CD4-positive, alpha-beta T cell treated with Interleukin-12 subunit alpha and Interleukin-12 subunit beta, for 1 hour (primary cell): Measurements from ENCODE around the gene STK10.

Experiments
- DNase-seq: peaks from one replicate; pipeline ENCODE4 v3.0.0-alpha.2; 2020

Gene STK10

DNA sequence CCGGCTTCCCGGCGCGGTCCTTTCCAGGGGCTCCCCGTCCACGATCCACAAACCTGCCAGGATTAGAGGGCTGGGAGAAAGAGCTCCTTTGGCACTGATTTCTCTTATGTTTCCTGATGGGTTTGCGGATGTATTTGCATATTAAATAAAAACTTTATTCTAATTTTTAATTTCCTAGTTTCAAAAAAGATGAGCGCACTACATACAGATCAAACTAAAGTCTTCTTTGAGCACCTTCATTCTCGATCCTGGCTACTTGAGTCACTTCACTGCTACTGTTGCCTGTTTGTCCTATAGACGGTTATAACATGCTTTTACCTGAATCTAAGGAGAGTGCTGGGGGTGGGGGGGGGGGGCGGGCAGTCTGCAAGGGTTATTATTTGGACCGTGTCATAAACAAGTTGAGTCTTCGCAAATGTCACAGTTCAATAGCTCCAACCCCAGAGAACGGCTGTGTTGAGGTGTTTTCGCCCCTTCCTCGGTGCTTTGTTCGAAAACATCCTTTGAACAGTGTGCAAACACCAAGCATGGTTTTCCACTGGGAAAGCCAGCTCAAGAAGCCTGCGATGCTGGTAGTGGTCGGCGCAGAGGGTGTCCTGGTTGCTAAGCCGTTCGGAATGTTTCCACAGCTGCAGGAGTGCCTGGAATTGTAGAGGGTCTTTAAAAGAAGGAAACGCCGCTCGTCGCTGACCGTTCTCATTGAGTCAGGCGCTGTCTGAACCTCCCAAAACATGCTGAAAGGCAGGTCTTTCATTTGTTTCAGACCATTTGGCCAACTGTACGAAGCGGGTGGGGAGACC lies 1.1 kb upstream of the STK10 start:
- DNase-seq: no peak

DNA sequence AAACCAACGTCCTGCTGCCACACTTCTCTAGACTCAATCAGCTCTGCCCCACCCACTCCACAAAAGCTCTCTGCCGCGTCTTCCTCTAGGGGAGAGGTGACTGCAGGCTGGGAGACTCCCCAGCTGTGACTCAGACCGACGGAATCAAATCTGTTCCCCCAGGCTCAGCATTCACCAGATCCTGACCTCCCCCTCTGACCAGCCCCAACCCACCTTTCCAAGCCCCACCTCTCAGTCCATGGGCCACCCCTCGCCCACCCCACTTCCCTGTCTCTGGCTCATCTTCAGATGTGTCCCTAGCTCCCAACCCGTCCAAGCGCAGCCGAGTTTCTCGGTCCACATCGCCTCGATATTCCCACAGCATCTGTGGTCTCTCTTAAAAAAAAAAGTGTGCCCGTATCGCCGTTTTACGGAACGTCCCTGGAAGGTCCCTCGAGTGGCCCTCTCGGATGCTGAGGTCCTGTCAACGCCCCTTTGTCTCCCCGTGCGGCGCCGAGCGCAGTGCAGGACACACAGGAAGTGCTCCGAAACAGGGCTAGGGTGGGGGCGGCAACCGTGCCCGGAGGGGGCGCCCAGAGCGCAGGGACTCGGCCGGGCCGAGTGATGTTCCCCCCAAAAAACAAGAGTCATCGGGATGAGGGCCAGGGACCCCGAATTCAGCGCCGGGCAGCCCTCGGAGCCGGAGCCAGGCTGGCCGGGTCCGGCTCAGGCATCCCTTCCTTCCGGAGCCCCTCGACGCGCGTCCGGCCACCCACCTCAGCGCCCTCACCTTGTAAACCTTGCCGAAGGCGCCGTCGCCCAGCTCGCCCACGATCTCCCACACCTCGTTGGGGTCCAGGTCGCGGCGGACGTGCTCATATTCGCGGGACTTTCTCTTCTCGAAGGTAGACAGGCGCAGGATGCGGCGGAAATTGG lies 649 bp downstream of the STK10 start:
- peak; percentile 72 for DNase-seq

DNA sequence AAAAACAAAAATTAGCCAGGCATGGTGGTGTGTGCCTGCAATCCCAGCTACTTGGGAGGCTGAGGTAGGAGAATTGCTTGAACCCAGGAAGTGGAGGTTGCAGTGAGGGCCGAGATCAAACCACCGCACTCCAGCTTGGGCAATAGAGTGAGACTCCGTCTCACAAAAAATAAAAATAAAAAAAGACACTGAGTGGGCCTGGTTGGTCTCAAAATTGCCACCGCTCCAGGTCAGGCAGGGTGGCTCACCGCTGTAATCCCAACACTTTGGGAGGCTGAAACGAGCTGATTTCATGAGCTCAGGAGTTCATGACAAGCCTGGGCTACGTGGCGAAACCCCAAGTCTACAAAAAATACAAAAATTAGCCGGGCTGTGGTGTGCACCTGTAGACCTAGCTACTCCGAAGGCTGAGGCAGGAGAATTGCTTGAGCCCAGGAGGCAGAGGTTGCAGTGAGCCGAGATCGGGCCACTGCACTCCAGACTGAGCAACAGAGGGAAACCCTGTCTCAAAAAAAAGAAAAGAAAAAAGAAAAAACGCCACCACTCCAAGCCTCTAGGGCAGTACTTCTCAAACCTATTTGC lies 1.8 kb downstream of the STK10 start:
- no peak for DNase-seq

DNA sequence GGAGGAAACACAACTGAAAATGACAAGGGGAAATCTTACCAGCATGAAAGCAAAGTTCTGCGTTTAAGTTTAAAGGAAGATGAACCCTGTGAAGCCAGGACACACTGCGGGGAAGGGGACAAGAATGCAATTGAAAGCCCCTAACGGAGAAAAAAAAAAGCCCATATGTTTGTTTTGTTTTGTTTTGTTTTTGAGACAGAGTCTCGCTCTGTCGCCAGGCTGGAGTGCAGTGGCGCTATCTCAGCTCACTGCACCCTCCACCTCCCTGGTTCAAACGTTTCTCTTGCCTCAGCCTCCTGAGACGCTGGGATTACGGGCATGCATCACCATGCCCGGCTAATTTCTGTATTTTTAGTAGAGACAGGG lies 2.9 kb downstream of the STK10 start:
- peak; percentile 54 for DNase-seq

DNA sequence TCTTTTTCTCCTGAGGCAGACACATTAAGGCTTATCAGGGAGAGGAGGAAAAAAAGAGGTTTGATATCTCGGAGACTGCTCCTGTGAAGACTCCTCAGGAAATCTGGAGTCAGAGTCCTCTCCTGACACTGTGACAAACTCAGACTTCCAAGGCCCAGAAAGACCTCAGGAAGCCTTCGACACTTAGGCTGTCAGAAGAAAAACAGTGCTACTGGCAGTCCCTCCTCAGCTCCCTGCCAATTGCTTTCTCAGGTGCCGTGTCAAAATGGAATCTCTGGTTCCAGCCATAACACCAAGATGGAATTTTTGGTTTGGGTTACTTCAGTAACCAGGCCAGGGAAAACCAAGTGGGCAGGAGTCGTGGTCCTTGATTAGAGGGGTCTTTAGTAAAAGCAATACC lies 4.1 kb downstream of the STK10 start:
- no peak for DNase-seq

DNA sequence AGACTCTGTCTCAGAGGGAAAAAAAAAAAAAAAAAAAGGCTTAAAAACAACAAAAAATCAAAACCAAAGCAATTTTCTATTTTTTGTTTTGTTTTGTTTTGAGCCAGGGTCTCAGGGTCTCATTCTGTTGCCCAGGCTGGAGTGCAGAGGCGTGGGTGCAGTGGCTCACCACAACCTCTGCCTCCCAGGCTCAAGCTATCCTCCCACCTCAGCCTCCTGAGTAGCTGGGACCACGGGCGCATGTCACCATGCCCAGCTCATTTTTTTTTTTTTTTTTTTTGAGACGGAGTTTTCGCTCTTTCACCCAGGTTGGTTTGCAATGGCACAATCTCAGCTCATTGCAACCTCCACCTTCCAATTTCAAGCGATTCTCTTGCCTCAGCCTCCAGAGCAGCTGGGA lies 5.7 kb downstream of the STK10 start:
- no peak for DNase-seq

DNA sequence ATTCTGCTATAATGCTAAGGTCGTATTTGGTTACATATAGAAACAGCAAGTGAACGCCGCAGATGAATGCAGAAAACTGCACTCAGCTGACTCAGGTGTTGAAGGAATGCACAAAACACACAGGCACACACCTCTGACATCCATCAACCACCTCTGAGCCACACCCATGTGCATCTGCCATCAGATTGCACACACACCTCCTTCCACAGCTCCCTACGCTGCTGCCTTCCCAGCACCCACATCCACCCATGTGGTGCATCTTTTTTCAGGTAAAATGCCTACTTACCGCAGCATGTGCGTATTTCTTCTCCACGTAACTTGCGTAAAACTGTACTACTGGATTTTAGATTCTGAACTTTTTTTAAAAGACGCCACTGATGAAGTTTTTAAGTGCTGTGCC lies 7.1 kb downstream of the STK10 start:
- peak; percentile 52 for DNase-seq

DNA sequence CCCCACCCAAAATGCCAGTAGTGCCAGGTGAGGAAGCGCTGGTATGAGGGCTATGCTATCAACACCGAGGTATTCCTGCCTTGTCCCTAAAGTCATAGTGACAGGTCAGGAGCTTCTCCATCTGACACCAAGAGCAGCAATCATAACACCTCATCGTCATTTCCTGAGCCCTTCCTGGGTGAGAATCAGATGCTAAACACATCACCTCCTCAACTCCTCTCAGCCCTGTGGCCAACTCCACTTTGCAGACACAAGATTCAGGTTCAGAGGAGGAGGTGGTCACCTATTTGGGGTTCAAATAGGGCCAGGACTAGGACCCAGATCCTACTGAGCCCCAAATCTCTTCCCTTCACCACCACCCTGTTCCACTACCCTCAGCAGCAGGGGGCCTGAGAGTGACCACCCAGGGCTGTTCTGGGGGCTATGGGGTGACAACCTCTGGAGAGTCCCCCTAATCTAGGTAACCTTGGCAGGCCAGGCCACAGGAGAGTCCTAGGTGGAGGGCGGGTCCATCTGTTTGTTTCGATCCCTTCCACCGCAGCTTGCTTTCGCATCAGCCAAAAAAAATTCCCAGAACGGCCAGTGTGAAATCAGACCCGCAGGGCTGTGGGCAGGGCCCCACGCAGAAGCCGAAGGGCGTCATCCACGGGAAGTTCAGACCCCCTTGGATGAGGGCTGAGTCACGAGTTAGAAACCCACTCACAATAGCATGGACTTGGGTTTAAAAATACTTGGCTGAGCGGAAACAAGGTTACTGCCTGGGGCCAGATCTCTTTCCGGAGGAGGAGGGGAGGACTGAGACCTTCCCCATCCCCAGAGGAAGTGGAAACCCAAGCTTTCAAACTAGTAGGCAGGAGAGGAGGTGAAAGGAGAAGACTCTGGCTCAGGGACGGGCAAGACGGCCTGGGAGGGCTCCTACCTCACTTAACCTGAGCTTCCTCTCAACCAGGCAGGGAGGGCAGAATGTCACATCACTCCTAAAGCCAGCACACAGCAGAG lies 8.7 kb downstream of the STK10 start:
- peak; percentile 77 for DNase-seq

DNA sequence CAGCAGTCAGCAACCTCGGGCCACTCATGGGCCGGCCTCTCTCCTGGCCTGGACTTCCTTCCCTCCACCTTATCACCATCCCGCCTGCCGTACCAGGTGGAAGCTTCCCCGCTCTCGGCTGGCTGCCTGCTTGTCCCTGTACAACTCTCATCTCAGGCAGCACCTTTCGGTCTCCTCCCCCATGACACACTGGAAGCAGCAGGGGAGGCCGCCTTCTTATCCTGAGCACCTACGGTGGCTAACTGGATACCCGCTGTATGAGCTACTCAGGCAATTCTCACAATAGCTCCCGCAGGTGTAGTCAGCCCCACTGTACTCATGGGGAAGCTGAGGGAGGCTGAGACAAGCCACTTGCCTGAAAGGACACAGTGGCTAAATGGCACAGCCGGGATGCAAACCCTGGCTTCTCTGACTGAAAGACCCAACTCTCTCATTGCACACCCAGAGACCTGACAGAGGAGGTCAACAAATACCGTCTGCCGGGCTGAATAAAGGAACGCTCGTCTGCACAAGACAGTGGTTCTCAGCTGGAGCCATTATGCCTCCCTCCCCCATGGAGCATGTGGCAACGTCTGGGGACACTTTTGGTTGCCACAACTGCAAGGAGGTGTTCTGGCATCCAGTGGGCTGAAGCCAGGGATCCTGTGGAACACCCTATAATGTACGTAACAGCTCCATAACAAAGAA lies 9.6 kb downstream of the STK10 start:
- peak; percentile 45 for DNase-seq

DNA sequence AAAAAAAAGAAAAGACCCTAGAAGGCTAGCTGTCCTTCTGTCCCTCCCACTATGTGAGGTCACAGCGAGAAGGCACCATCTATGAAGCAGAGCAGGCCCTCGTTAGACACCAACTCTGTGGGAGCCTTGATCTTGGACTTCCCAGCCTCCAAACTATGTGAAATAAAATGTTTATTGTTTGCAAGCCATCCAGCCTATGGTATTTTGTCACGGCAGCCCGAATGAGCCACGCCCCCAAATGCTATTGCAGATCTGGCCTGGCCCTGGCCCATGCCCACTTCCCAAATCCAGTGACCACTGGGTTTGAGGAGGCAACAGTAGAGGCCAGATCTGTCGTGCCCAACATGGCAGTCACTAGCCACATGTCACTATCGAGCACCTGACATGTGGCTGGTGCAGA lies 10.8 kb downstream of the STK10 start:
- no peak for DNase-seq

DNA sequence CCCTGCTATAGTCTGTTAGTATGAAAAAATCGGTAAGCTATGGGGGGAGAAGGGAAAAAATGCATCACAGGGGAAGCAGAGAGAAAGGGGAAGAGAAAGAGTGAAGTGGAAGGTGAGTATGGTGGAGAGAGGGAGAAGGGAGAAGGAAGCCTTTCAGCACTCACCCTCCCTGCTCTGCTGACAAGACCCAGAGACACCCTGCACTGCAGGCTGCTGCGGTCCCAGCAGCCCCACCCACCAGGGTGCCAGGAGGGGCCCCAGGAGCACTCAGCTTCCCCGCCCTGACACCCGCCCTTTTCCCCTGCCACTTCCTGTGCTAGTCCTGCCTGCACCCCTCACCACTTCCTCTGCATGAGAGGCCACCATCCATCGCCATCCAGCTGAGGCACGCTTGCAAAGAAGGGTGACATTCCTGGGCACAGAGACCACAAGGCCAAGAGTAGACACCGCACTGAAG lies 12.7 kb downstream of the STK10 start:
- DNase-seq: peak; percentile 91

DNA sequence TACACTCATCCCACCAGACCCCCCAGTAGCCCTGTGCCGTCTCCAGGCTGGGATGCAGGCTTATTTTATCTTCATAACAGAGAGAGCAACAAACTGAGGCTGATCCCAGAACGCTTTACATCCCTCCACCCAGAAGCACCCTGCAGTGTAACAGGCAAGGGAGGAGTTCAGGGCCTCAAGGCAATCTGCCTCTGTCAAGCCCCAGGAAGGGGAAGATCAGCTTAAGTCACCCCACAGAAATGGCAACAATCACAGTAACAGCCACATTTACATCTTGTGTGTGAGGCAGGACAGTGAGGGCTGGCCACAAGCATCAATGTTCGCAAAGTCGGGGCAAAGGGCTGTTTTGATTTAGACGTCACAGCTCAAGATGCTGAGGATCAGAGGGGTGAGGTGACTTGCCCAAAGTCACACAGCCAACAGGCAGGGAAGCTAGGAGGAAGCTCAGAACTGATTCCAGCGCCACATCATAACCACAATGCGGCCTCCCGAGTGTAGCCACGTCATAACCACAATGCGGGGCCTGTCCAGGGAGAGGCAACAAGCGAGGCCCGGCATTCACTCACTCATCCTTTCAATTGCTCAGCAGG lies 14.4 kb downstream of the STK10 start:
- DNase-seq: peak; percentile 70

DNA sequence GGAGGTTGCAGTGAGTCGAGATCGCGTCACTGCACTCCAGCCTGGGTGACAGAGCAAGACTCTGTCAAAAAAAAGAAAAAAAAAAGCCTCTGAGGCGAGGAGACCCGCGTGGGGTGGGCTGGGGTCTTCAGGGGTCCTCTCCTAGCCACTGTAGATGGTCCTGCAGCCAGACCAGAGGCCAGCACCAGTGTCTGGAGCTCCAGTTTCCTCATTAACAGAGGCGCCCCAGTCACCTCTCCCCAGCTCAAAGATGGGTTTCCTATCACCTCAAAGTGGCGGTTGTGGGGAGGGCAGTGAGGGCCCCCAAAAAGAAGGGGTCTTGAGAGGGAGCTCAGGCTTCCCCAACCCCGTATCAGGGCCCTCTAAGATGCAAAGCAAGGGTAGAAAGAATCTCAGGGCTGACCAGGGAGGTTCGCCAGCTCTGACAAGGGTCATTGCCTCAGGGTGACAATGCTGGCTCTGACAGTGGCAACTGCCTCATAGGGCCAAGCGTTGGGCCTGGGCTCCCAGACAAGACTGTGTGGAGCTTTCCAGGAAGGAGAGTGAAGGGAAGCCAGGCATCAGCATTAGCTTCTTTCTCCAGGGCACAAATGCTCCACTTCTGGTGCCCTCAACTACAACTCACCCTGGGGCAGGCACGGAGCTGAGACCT lies 15.0 kb downstream of the STK10 start:
- no peak for DNase-seq

DNA sequence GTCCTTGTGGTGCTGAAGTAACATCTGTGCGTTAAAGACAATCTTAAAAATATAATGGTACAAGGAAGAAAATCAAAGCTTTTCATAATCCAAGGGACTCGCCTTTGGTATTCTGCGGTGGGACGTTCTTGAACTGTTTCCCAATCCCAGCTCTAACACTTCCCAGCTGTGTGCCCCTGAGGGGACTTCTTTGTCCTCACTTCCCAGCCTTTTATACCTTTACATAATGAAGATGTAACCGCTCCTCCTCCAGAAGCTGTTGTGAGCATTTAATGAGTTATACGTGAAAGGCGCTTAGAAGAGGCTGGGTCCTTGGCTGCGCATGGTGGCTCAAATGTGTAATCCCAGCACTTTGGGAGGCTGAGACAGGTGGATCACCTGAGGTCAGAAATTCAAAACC lies 16.9 kb downstream of the STK10 start:
- no peak for DNase-seq

DNA sequence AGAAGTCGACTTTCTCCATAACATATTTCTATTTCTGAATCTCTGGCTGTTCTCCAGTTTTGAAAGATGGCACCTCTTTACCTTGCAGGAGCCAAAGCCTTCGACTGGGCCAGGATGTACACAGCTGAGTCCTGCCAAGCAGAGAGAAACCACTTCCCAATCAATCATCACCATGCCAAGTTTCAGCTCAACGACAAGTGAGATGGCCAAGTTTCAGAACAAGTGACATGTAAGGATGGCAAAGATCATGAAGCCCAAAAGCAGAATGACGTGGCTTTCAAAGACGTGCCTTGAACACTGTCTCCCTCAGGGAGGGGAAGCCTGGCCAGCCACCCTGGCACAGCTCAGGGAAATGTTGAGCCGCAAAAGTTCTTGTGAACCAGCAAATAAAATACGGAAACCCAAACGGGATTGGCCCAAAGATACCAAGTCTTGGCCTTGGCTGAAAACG lies 17.7 kb downstream of the STK10 start:
- no peak for DNase-seq

DNA sequence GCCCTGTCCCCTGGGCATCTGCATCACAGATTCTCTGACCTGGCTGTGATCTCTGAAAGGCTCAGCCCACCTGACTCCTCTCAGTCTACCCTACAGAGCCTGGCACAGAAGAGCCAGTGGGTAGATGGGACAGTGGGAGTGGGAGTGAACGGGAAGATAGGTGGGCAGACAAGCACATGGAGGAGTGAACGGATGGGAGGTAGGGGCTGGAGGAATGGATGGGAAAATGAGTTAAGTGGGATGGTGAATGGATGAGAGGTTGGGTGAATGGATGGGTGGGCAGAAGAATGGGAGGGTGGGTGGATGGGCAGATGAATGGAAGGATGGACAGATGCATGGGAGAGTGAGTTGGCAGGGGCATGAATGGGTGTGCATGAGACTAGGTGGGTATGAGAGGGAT lies 18.8 kb downstream of the STK10 start:
- DNase-seq: no peak

DNA sequence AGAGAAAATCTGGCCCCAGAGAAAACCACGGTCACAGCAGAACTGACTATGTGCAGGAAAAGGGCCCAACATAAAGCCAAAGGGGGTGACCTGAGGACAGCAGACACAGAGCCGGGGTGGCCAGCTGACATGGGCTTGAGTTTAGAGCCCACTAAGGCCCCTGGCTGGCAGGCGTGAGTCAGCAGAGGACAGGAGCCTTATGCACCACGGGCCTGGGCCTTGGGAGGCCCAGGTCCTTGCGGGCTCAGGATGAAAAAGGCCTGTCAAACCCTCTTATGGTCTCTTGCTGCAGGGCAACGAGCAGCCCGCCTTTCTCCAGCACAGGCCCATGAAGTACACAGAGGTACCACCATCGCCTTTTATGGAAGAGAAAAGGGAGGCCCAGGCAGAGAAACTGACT lies 19.7 kb downstream of the STK10 start:
- no peak for DNase-seq

DNA sequence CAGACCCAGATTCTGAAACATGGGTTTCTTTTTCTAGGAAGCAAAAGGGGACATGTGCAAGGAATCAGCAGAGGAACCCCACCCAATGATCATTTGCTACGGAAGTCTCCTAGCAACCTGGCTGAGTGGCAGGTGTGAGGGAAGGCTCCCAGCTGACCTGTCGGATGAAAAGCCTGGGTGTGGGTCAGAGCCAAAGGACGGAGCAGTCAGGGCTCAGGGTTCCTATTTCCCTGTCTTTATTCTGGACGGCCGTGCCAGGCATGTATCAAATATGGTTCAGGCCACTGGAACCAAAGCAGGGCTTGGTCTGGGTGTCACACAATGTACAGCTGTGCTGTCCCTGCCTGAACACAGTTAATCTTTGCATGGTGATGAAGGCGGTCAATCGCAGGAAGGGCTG lies 20.1 kb downstream of the STK10 start:
- no peak for DNase-seq

DNA sequence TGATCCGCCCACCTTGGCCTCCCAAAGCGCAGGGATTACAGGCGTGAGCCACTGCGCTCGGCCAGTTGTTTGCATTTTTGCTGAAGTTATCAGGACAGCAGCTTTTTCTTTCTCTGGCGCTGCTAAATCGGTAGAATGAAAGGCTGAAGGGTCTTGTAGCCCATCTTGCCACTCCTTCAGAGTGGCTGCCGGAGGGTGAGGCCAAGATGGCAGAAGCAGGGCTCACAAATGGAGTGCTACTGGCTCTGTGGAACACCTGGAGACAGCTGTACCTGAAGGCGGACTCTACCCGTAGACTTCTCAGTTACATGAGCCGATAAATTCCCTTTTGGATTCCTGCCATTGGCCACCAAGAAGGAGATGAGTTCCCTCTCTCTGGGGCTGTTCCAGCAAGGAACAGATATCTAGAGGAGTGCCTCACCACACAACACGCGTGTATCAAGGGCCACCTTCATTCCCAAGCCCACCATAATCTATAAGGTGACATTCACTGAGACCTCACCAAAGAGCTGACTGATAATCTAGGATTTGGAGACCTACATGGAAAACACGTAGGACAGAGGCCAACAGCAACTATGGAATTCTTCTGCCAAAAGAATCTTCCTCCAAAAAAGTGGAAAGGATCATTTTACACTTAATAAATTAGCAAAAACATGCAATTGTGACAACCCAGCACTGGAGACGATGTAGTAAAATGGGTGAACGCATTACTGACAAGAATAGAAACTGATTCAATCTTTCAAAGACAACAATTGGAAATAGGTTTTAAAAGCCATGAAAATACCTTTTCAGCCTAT lies 21.8 kb downstream of the STK10 start:
- DNase-seq: no peak

DNA sequence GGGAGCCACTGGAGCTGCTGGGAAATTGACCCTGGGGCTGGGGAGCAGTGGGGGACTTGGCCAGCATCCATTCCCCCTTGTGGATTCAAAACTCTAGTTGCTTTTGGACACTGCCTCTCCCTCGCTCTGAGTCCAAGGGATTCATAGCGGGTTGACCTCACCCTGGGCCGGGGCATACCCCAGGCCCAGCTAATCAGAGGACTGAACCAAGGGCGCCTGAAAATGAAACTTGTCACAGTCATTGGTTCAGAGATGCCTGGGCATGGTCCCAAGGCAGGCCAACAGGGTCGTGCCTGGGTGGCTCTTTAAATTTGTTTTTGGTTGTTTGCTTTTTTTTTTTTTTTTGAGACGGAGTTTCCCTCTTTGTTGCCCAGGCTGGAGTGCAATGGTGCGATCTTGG lies 22.6 kb downstream of the STK10 start:
- no peak for DNase-seq
